GM10266 (cell line): ENCODE data around the gene ILDR1.
"Not testable (repeated sequence)": the region's sequence is repeated elsewhere in the genome, so short reads cannot be mapped to it uniquely, and the experiment has no call there.

Experiments
- DNase-seq: peaks from one replicate; pipeline ENCODE4 v3.0.0; 2012; ENCODE audit errors: extremely low spot score
- CTCF ChIP-seq: IDR thresholded peaks from 2 replicates; pipeline ENCODE4 v1.5.1; 2012; ENCODE audit warnings: mild to moderate bottlenecking, low read depth; ENCODE audit not compliant: control insufficient read depth, insufficient read depth; ENCODE audit errors: missing control alignments

The ILDR1 gene

GRCh38 chr3:122060040-122060698 lies 38.1 kb upstream of the ILDR1 start:
- no peak for DNase-seq
- TF ChIP-seq CTCF, result no peak

- DNase-seq, result no peak
- TF ChIP-seq CTCF, result no peak
Measured at GRCh38 chr3:122058294-122058693, 36.2 kb upstream of the ILDR1 start.

- no peak for TF ChIP-seq CTCF
- DNase-seq, result no peak
Measured at GRCh38 chr3:122057671-122058070, 35.6 kb upstream of the ILDR1 start.

- DNase-seq, result peak; percentile 43
- no peak for TF ChIP-seq CTCF
Measured at GRCh38 chr3:122055215-122055614, 33.2 kb upstream of the ILDR1 start, which contains the start of gene CD86. Gene CD86, plus strand, starts transcription at chr3:122055362. Its CDS starts 128 bp downstream, at chr3:122055490.

GRCh38 chr3:122052968-122053367 lies 30.9 kb upstream of the ILDR1 start:
- DNase-seq, result peak; percentile 20
- TF ChIP-seq CTCF, result no peak

GRCh38 chr3:122047773-122048172 lies 25.7 kb upstream of the ILDR1 start:
- DNase-seq, result not testable (repeated sequence)

GRCh38 chr3:122047296-122047695 lies 25.2 kb upstream of the ILDR1 start:
- not testable (repeated sequence) for DNase-seq

GRCh38 chr3:122033023-122033422 lies 11.0 kb upstream of the ILDR1 start:
- no peak for TF ChIP-seq CTCF
- DNase-seq, result no peak
